ENCODE measurements around the gene GBA2.

DNA sequence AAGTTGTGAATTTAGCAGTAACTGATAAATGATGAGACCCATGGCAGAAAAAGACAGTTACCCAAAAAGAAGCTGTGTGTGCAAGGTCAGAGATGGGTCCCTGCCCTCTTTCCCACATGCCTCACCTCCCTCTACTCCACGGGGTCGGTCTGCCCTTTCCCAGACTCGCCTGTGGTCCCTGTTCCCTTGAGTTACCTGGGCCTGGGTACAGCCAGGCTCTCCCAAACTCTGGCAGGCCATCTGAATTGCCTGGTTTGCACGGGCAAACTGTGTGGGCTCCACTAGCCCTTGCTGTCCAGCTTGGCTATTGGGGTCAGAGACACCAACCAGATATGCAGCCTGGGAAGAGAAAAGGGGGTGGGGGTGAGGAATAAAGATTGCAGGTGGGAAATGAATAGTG, 40.9 kb downstream of the GBA2 start:
- TF ChIP-seq, protein P1, sequence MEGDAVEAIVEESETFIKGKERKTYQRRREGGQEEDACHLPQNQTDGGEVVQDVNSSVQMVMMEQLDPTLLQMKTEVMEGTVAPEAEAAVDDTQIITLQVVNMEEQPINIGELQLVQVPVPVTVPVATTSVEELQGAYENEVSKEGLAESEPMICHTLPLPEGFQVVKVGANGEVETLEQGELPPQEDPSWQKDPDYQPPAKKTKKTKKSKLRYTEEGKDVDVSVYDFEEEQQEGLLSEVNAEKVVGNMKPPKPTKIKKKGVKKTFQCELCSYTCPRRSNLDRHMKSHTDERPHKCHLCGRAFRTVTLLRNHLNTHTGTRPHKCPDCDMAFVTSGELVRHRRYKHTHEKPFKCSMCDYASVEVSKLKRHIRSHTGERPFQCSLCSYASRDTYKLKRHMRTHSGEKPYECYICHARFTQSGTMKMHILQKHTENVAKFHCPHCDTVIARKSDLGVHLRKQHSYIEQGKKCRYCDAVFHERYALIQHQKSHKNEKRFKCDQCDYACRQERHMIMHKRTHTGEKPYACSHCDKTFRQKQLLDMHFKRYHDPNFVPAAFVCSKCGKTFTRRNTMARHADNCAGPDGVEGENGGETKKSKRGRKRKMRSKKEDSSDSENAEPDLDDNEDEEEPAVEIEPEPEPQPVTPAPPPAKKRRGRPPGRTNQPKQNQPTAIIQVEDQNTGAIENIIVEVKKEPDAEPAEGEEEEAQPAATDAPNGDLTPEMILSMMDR (IDR thresholded peaks at IDR 0.05): no peak
- TF ChIP-seq EZH2 (IDR thresholded peaks at IDR 0.05) (no peak), EZH2phosphoT487 (IDR thresholded peaks at IDR 0.05) (no peak)
